A673 (cell line): Measurements from ENCODE around the gene PCBP3. TPM values are rescaled to one million over a fixed set of nuclear protein-coding genes. Genes with fewer than 3 reads are reported as not detected.

Experiments used
- BruUV-seq: library from RNA; stranded (reverse); fragments of 400-500 nt; replicated peaks from 2 replicates; lab custom pipeline; 2021; lab: Mats Ljungman, UMichigan
- CTCF ChIA-PET: fragments of 300-600 bp; sonication (Branson Sonifier 250); formaldehyde crosslinking; loops from one replicate; lab custom pipeline; 2022; ENCODE audit warnings: antibody characterized with exemption; lab: Charles Lee
- POLR2A ChIA-PET: fragments of 300-600 bp; sonication (Branson Sonifier 250); formaldehyde crosslinking; loops from one replicate; lab custom pipeline; 2022; ENCODE audit warnings: antibody characterized with exemption; ENCODE audit not compliant: low non-redundant PET; lab: Charles Lee
- DNase-seq: peaks from one replicate; pipeline ENCODE4 v3.0.0-alpha.2; 2015; ENCODE audit warnings: low spot score
- H3K27ac ChIP-seq: fragments of 200-600 bp; sonication (generic); 2 replicates; pipeline ENCODE4 v1.5.1; 2016; ENCODE audit warnings: mixed run types, low read depth, mild to moderate bottlenecking, mixed read lengths, antibody characterized with exemption, low read length; ENCODE audit not compliant: poor library complexity, severe bottlenecking
- H3K27me3 ChIP-seq: fragments of 200-600 bp; sonication (generic); replicated peaks from 2 replicates; pipeline ENCODE4 v1.6.1; 2017; ENCODE audit warnings: mixed run types, low read depth, mild to moderate bottlenecking, mixed read lengths, antibody characterized with exemption, low read length; ENCODE audit not compliant: insufficient read depth, poor library complexity
- H3K36me3 ChIP-seq: fragments of 200-600 bp; sonication (generic); 2 replicates; pipeline ENCODE4 v1.6.1; 2016; ENCODE audit warnings: mixed run types, mild to moderate bottlenecking, mixed read lengths, antibody characterized with exemption, low read length; ENCODE audit not compliant: insufficient read depth, poor library complexity, severe bottlenecking
- H3K4me1 ChIP-seq: fragments of 200-600 bp; sonication (generic); 2 replicates; pipeline ENCODE4 v1.6.1; 2017; ENCODE audit warnings: mixed run types, mild to moderate bottlenecking, mixed read lengths, antibody characterized with exemption, low read length; ENCODE audit not compliant: insufficient read depth, poor library complexity, severe bottlenecking
- H3K4me3 ChIP-seq: fragments of 200-600 bp; sonication (generic); 2 replicates; pipeline ENCODE4 v1.5.1; 2016; ENCODE audit warnings: low read depth, mixed run types, mild to moderate bottlenecking, mixed read lengths, low read length; ENCODE audit not compliant: poor library complexity, severe bottlenecking
- H3K9me3 ChIP-seq: fragments of 200-600 bp; sonication (generic); 2 replicates; pipeline ENCODE4 v1.6.1; 2016; ENCODE audit warnings: mixed run types, low read depth, mild to moderate bottlenecking, mixed read lengths, antibody characterized with exemption, low read length; ENCODE audit not compliant: poor library complexity, severe bottlenecking
- EZH2 ChIP-seq: fragments of 200-600 bp; sonication (generic); IDR thresholded peaks from 2 replicates; pipeline ENCODE4 v1.6.1; 2017; ENCODE audit warnings: borderline replicate concordance, low read depth, mild to moderate bottlenecking, mixed read lengths, antibody characterized with exemption, low read length; ENCODE audit not compliant: poor library complexity, severe bottlenecking
- intact Hi-C: fragments of 100-400 bp; cut with micrococcal nuclease; formaldehyde crosslinking; loops from one replicate; pipeline ENCODE4 v1.10.0; 2022; ENCODE audit not compliant: unreplicated experiment
- total RNA-seq: library from RNA; stranded (reverse); gene quantifications from 2 replicates; pipeline ENCODE4 v1.2.3, GENCODE V29; 2021
- TF ChIP-seq, protein P1 (sequence below): fragments of 300-800, 200-600 bp; sonication (generic); conservative IDR thresholded peaks from 2 replicates; pipeline ENCODE4 v1.5.1; 2017; ENCODE audit warnings: low read depth, mild to moderate bottlenecking, antibody characterized with exemption, low read length, moderate library complexity, mixed read lengths

PCBP3 gene
- total RNA-seq, 1 experiment from 2014 or later, result 25.6 TPM

DNA sequence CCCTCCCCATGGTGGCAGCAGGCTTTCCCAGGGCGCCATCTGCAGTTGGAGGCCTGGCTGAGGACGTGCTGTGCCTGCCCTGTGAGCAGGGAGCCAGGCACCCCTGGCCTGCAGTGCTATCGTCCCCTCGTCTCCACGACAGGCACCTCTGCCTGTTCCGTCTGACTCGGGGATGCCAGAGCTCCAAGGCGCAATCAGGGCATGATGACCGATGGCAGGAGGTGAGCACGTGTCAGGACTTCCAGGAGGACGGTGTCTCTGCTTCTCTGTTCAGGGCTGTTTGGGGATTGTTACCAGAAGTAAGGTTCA, 125.2 kb downstream of the PCBP3 start:
- peak; percentile 33 for DNase-seq
- Histone ChIP-seq H3K4me3 (no peak overlapping the region), H3K27me3 (no peaks in the 10 kb centered on the region), H3K27ac (no peak overlapping the region), H3K4me1 (peaks cover 14% of the 10 kb centered on the region), H3K36me3 (no peaks in the 10 kb centered on the region), H3K9me3 (peaks cover 11% of the 10 kb centered on the region)
- no TSS peak for BruUV-seq
- CTCF ChIA-PET, result no interaction called here
- intact Hi-C loops, result no loop called here
- TF ChIP-seq, protein P1, sequence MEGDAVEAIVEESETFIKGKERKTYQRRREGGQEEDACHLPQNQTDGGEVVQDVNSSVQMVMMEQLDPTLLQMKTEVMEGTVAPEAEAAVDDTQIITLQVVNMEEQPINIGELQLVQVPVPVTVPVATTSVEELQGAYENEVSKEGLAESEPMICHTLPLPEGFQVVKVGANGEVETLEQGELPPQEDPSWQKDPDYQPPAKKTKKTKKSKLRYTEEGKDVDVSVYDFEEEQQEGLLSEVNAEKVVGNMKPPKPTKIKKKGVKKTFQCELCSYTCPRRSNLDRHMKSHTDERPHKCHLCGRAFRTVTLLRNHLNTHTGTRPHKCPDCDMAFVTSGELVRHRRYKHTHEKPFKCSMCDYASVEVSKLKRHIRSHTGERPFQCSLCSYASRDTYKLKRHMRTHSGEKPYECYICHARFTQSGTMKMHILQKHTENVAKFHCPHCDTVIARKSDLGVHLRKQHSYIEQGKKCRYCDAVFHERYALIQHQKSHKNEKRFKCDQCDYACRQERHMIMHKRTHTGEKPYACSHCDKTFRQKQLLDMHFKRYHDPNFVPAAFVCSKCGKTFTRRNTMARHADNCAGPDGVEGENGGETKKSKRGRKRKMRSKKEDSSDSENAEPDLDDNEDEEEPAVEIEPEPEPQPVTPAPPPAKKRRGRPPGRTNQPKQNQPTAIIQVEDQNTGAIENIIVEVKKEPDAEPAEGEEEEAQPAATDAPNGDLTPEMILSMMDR, result peak; percentile 49
- no peak for TF ChIP-seq EZH2
- POLR2A ChIA-PET, result no interaction called here

DNA sequence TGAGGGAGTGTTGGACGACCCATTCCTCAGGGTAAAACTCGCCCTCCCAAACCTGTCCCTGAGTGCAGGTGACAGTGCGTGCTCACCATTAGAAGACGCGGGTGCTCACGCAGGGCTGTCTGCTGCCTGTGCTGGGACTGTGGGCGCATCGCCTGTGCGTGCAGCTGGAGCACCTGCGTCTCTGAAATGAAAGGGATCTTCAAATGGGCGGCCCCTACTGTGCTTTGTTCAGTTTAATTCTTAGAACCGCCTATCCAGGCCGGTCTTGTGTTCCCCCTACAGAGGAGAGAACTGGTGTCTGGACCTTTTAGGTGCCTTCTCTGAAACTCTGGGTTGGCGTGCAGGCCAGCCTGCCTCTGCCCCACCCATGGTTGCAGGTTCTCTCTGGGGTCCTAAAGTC, 125.8 kb downstream of the PCBP3 start:
- intact Hi-C loops, result no loop called here
- H3K27me3 ChIP-seq, result no peaks in the 10 kb centered on the region
- ChIA-PET POLR2A (no interaction called here), CTCF (no interaction called here)
- no peak for DNase-seq
- no peak overlapping the region for H3K4me3 ChIP-seq
- BruUV-seq, result no TSS peak
- H3K27ac ChIP-seq, result no peak overlapping the region
- H3K4me1 ChIP-seq, result peaks cover 10% of the 10 kb centered on the region
- H3K9me3 ChIP-seq, result peaks cover 11% of the 10 kb centered on the region
- no peaks in the 10 kb centered on the region for H3K36me3 ChIP-seq
- TF ChIP-seq EZH2, result no peak
- TF ChIP-seq, protein P1, result no peak

DNA sequence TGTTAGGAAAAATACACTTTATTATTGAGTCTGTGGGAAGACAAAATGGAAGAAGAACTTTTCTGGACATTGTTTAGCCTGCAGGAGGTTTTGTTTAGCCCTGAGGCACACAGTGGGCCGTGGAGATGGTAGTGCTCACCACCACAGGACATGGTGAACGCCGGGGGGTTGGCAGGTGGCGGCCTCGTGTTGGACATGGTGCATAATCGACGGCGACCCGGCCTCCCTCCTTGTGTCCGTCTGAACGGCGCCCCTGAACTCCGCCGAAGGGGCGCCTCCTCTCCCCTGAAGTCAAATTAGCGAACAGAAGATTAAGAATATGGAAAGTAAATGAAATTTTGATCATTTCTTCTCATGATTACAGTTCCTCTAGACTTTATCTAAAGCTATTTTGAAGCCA, 126.4 kb downstream of the PCBP3 start:
- no TSS peak for BruUV-seq
- POLR2A ChIA-PET, result no interaction called here
- peaks cover 10% of the 10 kb centered on the region for H3K4me1 ChIP-seq

More for the DNA sequence above, 126.4 kb downstream of the PCBP3 start:
- Histone ChIP-seq H3K27me3 (no peaks in the 10 kb centered on the region), H3K27ac (no peak overlapping the region), H3K9me3 (peaks cover 11% of the 10 kb centered on the region), H3K4me3 (no peak overlapping the region), H3K36me3 (no peaks in the 10 kb centered on the region)
- intact Hi-C loops, result no loop called here
- TF ChIP-seq, protein P1, result no peak
- TF ChIP-seq EZH2, result no peak
- CTCF ChIA-PET, result no interaction called here
- DNase-seq, result no peak
